ENCODE results near the gene PRR29.

Gene PRR29

GRCh38 chr17:63998050-63998720 is at the start of gene PRR29:
Gene PRR29, plus strand, starts transcription at chr17:63998351. Its CDS starts 14 bp downstream, at chr17:63998365.
- no peak within 1 kb of the TSS for H3K27ac ChIP-seq
- no peak for DNase-seq (ENCODE audit: low read depth, low spot score)

- DNase-seq (ENCODE audit: low read depth, low spot score), result no peak
- H3K27ac ChIP-seq, result no peak overlapping the region
Observed at GRCh38 chr17:63948521-63948920, 49.6 kb upstream of the PRR29 start.

- no peak overlapping the region for H3K27ac ChIP-seq
- no peak for DNase-seq (ENCODE audit: low read depth, low spot score)
Observed at GRCh38 chr17:63949576-63950250, 48.4 kb upstream of the PRR29 start.

- DNase-seq (ENCODE audit: low read depth, low spot score), result no peak
- H3K27ac ChIP-seq, result no peak overlapping the region
Observed at GRCh38 chr17:63950940-63951907, 46.9 kb upstream of the PRR29 start.

GRCh38 chr17:63954402-63955063 is 43.6 kb upstream of the PRR29 start:
- no peak for DNase-seq (ENCODE audit: low read depth, low spot score)
- H3K27ac ChIP-seq, result no peak overlapping the region

GRCh38 chr17:63955232-63955631 is 42.9 kb upstream of the PRR29 start:
- DNase-seq (ENCODE audit: low read depth, low spot score), result no peak
- no peak overlapping the region for H3K27ac ChIP-seq

GRCh38 chr17:63955791-63956190 is 42.4 kb upstream of the PRR29 start:
- no peak for DNase-seq (ENCODE audit: low read depth, low spot score)
- H3K27ac ChIP-seq, result no peak overlapping the region

- no peak for DNase-seq (ENCODE audit: low read depth, low spot score)
Observed at GRCh38 chr17:63956296-63956920, 41.7 kb upstream of the PRR29 start.

GRCh38 chr17:63960006-63960405 is 38.1 kb upstream of the PRR29 start:
- H3K27ac ChIP-seq, result no peak overlapping the region
- no peak for DNase-seq (ENCODE audit: low read depth, low spot score)

More at GRCh38 chr17:63956296-63956920, 41.7 kb upstream of the PRR29 start:
- H3K27ac ChIP-seq, result no peak overlapping the region

GRCh38 chr17:63960430-63960829 is 37.7 kb upstream of the PRR29 start:
- no peak overlapping the region for H3K27ac ChIP-seq
- DNase-seq (ENCODE audit: low read depth, low spot score), result no peak

- no peak overlapping the region for H3K27ac ChIP-seq
- DNase-seq (ENCODE audit: low read depth, low spot score), result no peak
Observed at GRCh38 chr17:63961355-63962212, 36.6 kb upstream of the PRR29 start.

GRCh38 chr17:63962298-63962744 is 35.8 kb upstream of the PRR29 start:
- no peak overlapping the region for H3K27ac ChIP-seq
- no peak for DNase-seq (ENCODE audit: low read depth, low spot score)

GRCh38 chr17:63963123-63963522 is 35.0 kb upstream of the PRR29 start:
- H3K27ac ChIP-seq, result no peak overlapping the region
- DNase-seq (ENCODE audit: low read depth, low spot score), result no peak

GRCh38 chr17:63966646-63967264 is 31.4 kb upstream of the PRR29 start:
- no peak for DNase-seq (ENCODE audit: low read depth, low spot score)
- H3K27ac ChIP-seq, result no peak overlapping the region

- DNase-seq (ENCODE audit: low read depth, low spot score), result no peak
- H3K27ac ChIP-seq, result no peak overlapping the region
Observed at GRCh38 chr17:63967953-63968352, 30.2 kb upstream of the PRR29 start.

- no peak for DNase-seq (ENCODE audit: low read depth, low spot score)
- H3K27ac ChIP-seq, result no peak overlapping the region
Observed at GRCh38 chr17:63969278-63969677, 28.9 kb upstream of the PRR29 start.

GRCh38 chr17:63972796-63973195 is 25.4 kb upstream of the PRR29 start, which contains the start of gene SCN4A:
Gene SCN4A, minus strand, starts transcription at chr17:63972918. Its CDS starts 77 bp downstream, at chr17:63972841.
- H3K27ac ChIP-seq, result no peak within 1 kb of the TSS
- no peak for DNase-seq (ENCODE audit: low read depth, low spot score)

- H3K27ac ChIP-seq, result no peak overlapping the region
- no peak for DNase-seq (ENCODE audit: low read depth, low spot score)
Observed at GRCh38 chr17:63973247-63973646, 24.9 kb upstream of the PRR29 start.
